Measurements from ENCODE around the gene ABI2.
A peak's percentile ranks its signal among the peaks of the same experiment; 100 is the strongest.
"Not testable (repeated sequence)": the region's sequence is repeated elsewhere in the genome, so short reads cannot be mapped to it uniquely, and the experiment has no call there.

The ABI2 gene

GRCh38 chr2:203327901-203328759, at the start of gene ABI2:
ABI2 (plus strand) TSS chr2:203328394; CDS start chr2:203328515, 121 bp downstream.
- DNase-seq (ENCODE audit: low read depth in 2 of 2): peak; percentile 59 to 66

- DNase-seq (ENCODE audit: low read depth in 2 of 2): no peak
Observed at GRCh38 chr2:203279288-203279687, 48.9 kb upstream of the ABI2 start.

GRCh38 chr2:203280428-203281064, 47.6 kb upstream of the ABI2 start:
- peak; percentile 45 to 53 for DNase-seq (ENCODE audit: low read depth in 2 of 2)

- DNase-seq (ENCODE audit: low read depth in 2 of 2): no peak
Observed at GRCh38 chr2:203282101-203282500, 46.1 kb upstream of the ABI2 start.

GRCh38 chr2:203286532-203286931, 41.7 kb upstream of the ABI2 start:
- DNase-seq (ENCODE audit: low read depth in 2 of 2): no peak

- no peak for DNase-seq (ENCODE audit: low read depth in 2 of 2)
Observed at GRCh38 chr2:203301667-203302066, 26.5 kb upstream of the ABI2 start.

GRCh38 chr2:203302586-203302985, 25.6 kb upstream of the ABI2 start:
- DNase-seq (ENCODE audit: low read depth in 2 of 2): not testable (repeated sequence)

- DNase-seq (ENCODE audit: low read depth in 2 of 2): no peak
Observed at GRCh38 chr2:203310688-203311436, 17.3 kb upstream of the ABI2 start.

- DNase-seq (ENCODE audit: low read depth in 2 of 2): no peak
Observed at GRCh38 chr2:203326356-203326755, 1.8 kb upstream of the ABI2 start.

GRCh38 chr2:203327582-203327900, 653 bp upstream of the ABI2 start:
- no peak for DNase-seq (ENCODE audit: low read depth in 2 of 2)

GRCh38 chr2:203328760-203329540, 756 bp downstream of the ABI2 start:
- DNase-seq (ENCODE audit: low read depth in 2 of 2): no peak

GRCh38 chr2:203330434-203330833, 2.2 kb downstream of the ABI2 start:
- DNase-seq (ENCODE audit: low read depth in 2 of 2): peak; percentile 9 to 18

- DNase-seq (ENCODE audit: low read depth in 2 of 2): no peak
Observed at GRCh38 chr2:203338322-203338721, 10.1 kb downstream of the ABI2 start.

GRCh38 chr2:203340791-203341487, 12.7 kb downstream of the ABI2 start:
- peak; percentile 12 to 17 for DNase-seq (ENCODE audit: low read depth in 2 of 2)

- no peak for DNase-seq (ENCODE audit: low read depth in 2 of 2)
Observed at GRCh38 chr2:203341741-203342310, 13.6 kb downstream of the ABI2 start.

GRCh38 chr2:203342374-203342773, 14.2 kb downstream of the ABI2 start:
- not testable (repeated sequence) for DNase-seq (ENCODE audit: low read depth in 2 of 2)

GRCh38 chr2:203344667-203345066, 16.5 kb downstream of the ABI2 start:
- no peak for DNase-seq (ENCODE audit: low read depth in 2 of 2)

- DNase-seq (ENCODE audit: low read depth in 2 of 2): no peak
Observed at GRCh38 chr2:203346612-203347011, 18.4 kb downstream of the ABI2 start.

GRCh38 chr2:203347375-203347774, 19.2 kb downstream of the ABI2 start:
- DNase-seq (ENCODE audit: low read depth in 2 of 2): no peak

GRCh38 chr2:203352604-203353255, 24.5 kb downstream of the ABI2 start:
- DNase-seq (ENCODE audit: low read depth in 2 of 2): no peak
